ENCODE measurements around the gene TRIM60.

DNA sequence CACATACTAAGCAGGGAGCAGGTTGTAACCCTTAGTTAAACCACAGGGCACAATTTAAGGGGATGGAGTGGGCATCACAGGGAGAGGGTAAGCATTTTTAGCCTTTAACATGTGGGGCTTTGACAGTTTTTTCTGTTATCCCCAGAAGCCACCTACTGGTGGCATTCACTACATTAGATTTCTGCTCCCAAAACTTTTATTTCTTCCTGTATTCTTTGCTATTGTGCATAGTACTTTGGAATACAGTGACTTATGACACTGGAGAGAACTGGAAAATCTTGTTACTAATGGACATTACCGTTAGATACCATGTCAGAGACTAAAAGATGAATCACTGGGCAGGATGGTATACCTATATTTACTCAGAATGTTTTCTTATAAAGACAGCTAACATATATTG lies 29.1 kb downstream of the TRIM60 start:
- TF ChIP-seq CTCF (IDR thresholded peaks at IDR 0.05) (no peak), EP300 (IDR thresholded peaks at IDR 0.05) (no peak)

All from esophagus muscularis mucosa (tissue), 3 donors.